ENCODE measurements around the gene IFI30. TPM values are rescaled to one million over a fixed set of nuclear protein-coding genes. Genes with fewer than 3 reads are reported as not detected.

Gene IFI30
- total and polyA plus RNA-seq, 2 experiments from 2014 or later = 0.98 TPM; not detected in 1

- Histone ChIP-seq H3K27me3 (no peaks in the 10 kb centered on the region), H3K4me3 (no peak overlapping the region), H3K36me3 (peaks cover 14% of the 10 kb centered on the region), H3K9me3 (ENCODE audit: low read depth) (no peaks in the 10 kb centered on the region), H3K4me1 (ENCODE audit: low read depth) (no peaks in the 10 kb centered on the region), H3K27ac (no peak overlapping the region)
- DNase-seq (ENCODE audit: low read depth in 1 of 2, low spot score in 1 of 2) = no peak
- no peak for TF ChIP-seq CTCF (IDR thresholded peaks at IDR 0.05; ENCODE audit: low read depth, low read length)
Observed at GRCh38 chr19:18161636-18162002, 12.0 kb upstream of the IFI30 start.

GRCh38 chr19:18164072-18164471 lies 9.5 kb upstream of the IFI30 start:
- Histone ChIP-seq H3K4me3 (no peak overlapping the region), H3K9me3 (ENCODE audit: low read depth) (no peaks in the 10 kb centered on the region), H3K27me3 (no peaks in the 10 kb centered on the region), H3K4me1 (ENCODE audit: low read depth) (no peaks in the 10 kb centered on the region), H3K27ac (no peak overlapping the region), H3K36me3 (peaks cover 21% of the 10 kb centered on the region)
- TF ChIP-seq CTCF (IDR thresholded peaks at IDR 0.05; ENCODE audit: low read depth, low read length) = no peak
- no peak for DNase-seq (ENCODE audit: low read depth in 1 of 2, low spot score in 1 of 2)

GRCh38 chr19:18165794-18166544 lies 7.6 kb upstream of the IFI30 start:
- no peak for TF ChIP-seq CTCF (IDR thresholded peaks at IDR 0.05; ENCODE audit: low read depth, low read length)
- H3K27me3 ChIP-seq = no peaks in the 10 kb centered on the region

GRCh38 chr19:18167011-18167410 lies 6.6 kb upstream of the IFI30 start:
- Histone ChIP-seq H3K9me3 (ENCODE audit: low read depth) (no peaks in the 10 kb centered on the region), H3K27ac (no peak overlapping the region), H3K27me3 (no peaks in the 10 kb centered on the region), H3K4me3 (no peak overlapping the region), H3K36me3 (peaks cover 17% of the 10 kb centered on the region), H3K4me1 (ENCODE audit: low read depth) (no peaks in the 10 kb centered on the region)
- DNase-seq (ENCODE audit: low read depth in 1 of 2, low spot score in 1 of 2) = no peak
- TF ChIP-seq CTCF (IDR thresholded peaks at IDR 0.05; ENCODE audit: low read depth, low read length) = no peak

More at GRCh38 chr19:18165794-18166544, 7.6 kb upstream of the IFI30 start:
- no peak for DNase-seq (ENCODE audit: low read depth in 1 of 2, low spot score in 1 of 2)
- H3K4me3 ChIP-seq = no peak overlapping the region
- H3K4me1 ChIP-seq (ENCODE audit: low read depth) = no peaks in the 10 kb centered on the region
- no peaks in the 10 kb centered on the region for H3K9me3 ChIP-seq (ENCODE audit: low read depth)
- H3K27ac ChIP-seq = no peak overlapping the region
- peaks cover 21% of the 10 kb centered on the region for H3K36me3 ChIP-seq

GRCh38 chr19:18167975-18168645 lies 5.5 kb upstream of the IFI30 start:
- Histone ChIP-seq H3K4me1 (ENCODE audit: low read depth) (no peaks in the 10 kb centered on the region), H3K9me3 (ENCODE audit: low read depth) (no peaks in the 10 kb centered on the region), H3K4me3 (no peak overlapping the region), H3K36me3 (peaks cover 13% of the 10 kb centered on the region), H3K27me3 (no peaks in the 10 kb centered on the region), H3K27ac (no peak overlapping the region)
- TF ChIP-seq CTCF (IDR thresholded peaks at IDR 0.05; ENCODE audit: low read depth, low read length) = peak; percentile 77
- DNase-seq (ENCODE audit: low read depth in 1 of 2, low spot score in 1 of 2) = peak; percentile 52 to 56
